Mesothelial cell of epicardium (in vitro differentiated cells): ENCODE measurements around the gene CHRNE. TPM values are rescaled to one million over a fixed set of nuclear protein-coding genes. Genes with fewer than 3 reads are reported as not detected.
A peak's percentile ranks its signal among the peaks of the same experiment; 100 is the strongest.

Source experiments
- DNase-seq, 2 experiments: peaks; one replicate each; pipeline ENCODE4 v3.0.0; 2021; ENCODE audit warnings: low spot score in 2 of 2; ENCODE audit not compliant: unreplicated experiment in 2 of 2
- H3K27ac Mint-ChIP-seq: 2 replicates; pipeline ENCODE4 v1.8.0; 2021; ENCODE audit warnings: mixed read lengths
- H3K27me3 Mint-ChIP-seq: 2 replicates; pipeline ENCODE4 v1.8.0; 2021; ENCODE audit warnings: low read depth, mixed read lengths
- H3K36me3 Mint-ChIP-seq: 2 replicates; pipeline ENCODE4 v1.8.0; 2021; ENCODE audit warnings: mixed read lengths
- H3K4me1 Mint-ChIP-seq: 2 replicates; pipeline ENCODE4 v1.8.0; 2021; ENCODE audit warnings: mixed read lengths
- H3K4me3 Mint-ChIP-seq: 2 replicates; pipeline ENCODE4 v1.8.0; 2021; ENCODE audit warnings: mild to moderate bottlenecking, moderate library complexity, mixed read lengths
- H3K9me3 Mint-ChIP-seq: 2 replicates; pipeline ENCODE4 v1.8.0; 2021; ENCODE audit warnings: mixed read lengths
- total RNA-seq: library from RNA; stranded (reverse); gene quantifications from 3 replicates; pipeline ENCODE4 v1.2.1, GENCODE V29; 2021
- TF ChIP-seq, protein P1 (sequence below): fragments of 200-600 bp; sonication (generic); IDR thresholded peaks from one replicate; pipeline ENCODE4 v1.5.0; 2021; ENCODE audit warnings: antibody characterized with exemption; ENCODE audit not compliant: unreplicated experiment

CHRNE gene
- total RNA-seq, 1 donor from 2014 or later, result 1.5 TPM

GRCh38 chr17:4948931-4949320, 46.0 kb upstream of the CHRNE start:
- peaks cover 8% of the 10 kb centered on the region for H3K36me3 Mint-ChIP-seq
- peak overlapping the region; percentile 93 for H3K4me3 Mint-ChIP-seq
- no peaks in the 10 kb centered on the region for H3K27me3 Mint-ChIP-seq
- peak; percentile 66 to 82 for DNase-seq
- TF ChIP-seq, protein P1, sequence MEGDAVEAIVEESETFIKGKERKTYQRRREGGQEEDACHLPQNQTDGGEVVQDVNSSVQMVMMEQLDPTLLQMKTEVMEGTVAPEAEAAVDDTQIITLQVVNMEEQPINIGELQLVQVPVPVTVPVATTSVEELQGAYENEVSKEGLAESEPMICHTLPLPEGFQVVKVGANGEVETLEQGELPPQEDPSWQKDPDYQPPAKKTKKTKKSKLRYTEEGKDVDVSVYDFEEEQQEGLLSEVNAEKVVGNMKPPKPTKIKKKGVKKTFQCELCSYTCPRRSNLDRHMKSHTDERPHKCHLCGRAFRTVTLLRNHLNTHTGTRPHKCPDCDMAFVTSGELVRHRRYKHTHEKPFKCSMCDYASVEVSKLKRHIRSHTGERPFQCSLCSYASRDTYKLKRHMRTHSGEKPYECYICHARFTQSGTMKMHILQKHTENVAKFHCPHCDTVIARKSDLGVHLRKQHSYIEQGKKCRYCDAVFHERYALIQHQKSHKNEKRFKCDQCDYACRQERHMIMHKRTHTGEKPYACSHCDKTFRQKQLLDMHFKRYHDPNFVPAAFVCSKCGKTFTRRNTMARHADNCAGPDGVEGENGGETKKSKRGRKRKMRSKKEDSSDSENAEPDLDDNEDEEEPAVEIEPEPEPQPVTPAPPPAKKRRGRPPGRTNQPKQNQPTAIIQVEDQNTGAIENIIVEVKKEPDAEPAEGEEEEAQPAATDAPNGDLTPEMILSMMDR, result no peak
- no peaks in the 10 kb centered on the region for H3K9me3 Mint-ChIP-seq
- peaks cover 40% of the 10 kb centered on the region for H3K4me1 Mint-ChIP-seq
- peak overlapping the region; percentile 99 for H3K27ac Mint-ChIP-seq

GRCh38 chr17:4948166-4948930, 45.5 kb upstream of the CHRNE start, which contains the start of gene PFN1:
Gene PFN1 (minus strand): TSS chr17:4948530. CDS start chr17:4948394, 136 bp downstream.
- peaks cover 41% of the 10 kb centered on the region for H3K4me1 Mint-ChIP-seq
- H3K4me3 Mint-ChIP-seq, result peak within 1 kb of the TSS; percentile 93
- no peaks in the 10 kb centered on the region for H3K27me3 Mint-ChIP-seq

GRCh38 chr17:4947411-4948165, 44.7 kb upstream of the CHRNE start:
- peak overlapping the region; percentile 98 for H3K27ac Mint-ChIP-seq
- H3K36me3 Mint-ChIP-seq, result peaks cover 8% of the 10 kb centered on the region
- no peaks in the 10 kb centered on the region for H3K9me3 Mint-ChIP-seq
- H3K4me3 Mint-ChIP-seq, result peak overlapping the region; percentile 93
- TF ChIP-seq, protein P1, result no peak
- peak; percentile 56 to 71 for DNase-seq
- peaks cover 41% of the 10 kb centered on the region for H3K4me1 Mint-ChIP-seq
- H3K27me3 Mint-ChIP-seq, result no peaks in the 10 kb centered on the region

More at GRCh38 chr17:4948166-4948930, 45.5 kb upstream of the CHRNE start, which contains the start of gene PFN1:
- TF ChIP-seq, protein P1, result no peak
- peak; percentile 76 to 77 for DNase-seq
- Mint-ChIP-seq H3K36me3 (peaks cover 8% of the 10 kb centered on the region), H3K27ac (peak within 1 kb of the TSS; percentile 99), H3K9me3 (no peaks in the 10 kb centered on the region)

DNA sequence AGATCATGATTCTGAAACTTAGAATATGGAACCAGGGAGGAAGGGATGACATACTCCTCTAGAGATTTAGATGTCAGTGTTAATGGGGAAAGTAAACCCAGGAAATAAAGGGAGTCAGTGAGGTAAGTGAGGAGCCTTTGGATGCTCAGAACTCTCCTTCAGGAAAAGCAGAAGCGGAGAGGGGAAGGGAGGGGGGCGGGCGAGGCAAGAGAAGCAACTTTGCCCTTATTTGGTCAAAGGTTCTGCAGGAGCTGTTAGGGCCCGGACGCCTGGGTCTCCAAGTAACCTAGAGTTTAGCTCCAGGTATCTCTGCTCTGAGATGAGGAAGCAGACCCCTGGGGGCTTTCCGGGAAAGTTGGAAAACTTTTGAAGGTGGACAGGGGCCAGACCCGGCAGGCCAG, 44.1 kb upstream of the CHRNE start:
- Mint-ChIP-seq H3K36me3 (peaks cover 8% of the 10 kb centered on the region), H3K9me3 (no peaks in the 10 kb centered on the region), H3K27ac (peak overlapping the region; percentile 93), H3K4me3 (peak overlapping the region; percentile 93), H3K27me3 (no peaks in the 10 kb centered on the region), H3K4me1 (peaks cover 41% of the 10 kb centered on the region)
- no peak for DNase-seq
- TF ChIP-seq, protein P1, result no peak

DNA sequence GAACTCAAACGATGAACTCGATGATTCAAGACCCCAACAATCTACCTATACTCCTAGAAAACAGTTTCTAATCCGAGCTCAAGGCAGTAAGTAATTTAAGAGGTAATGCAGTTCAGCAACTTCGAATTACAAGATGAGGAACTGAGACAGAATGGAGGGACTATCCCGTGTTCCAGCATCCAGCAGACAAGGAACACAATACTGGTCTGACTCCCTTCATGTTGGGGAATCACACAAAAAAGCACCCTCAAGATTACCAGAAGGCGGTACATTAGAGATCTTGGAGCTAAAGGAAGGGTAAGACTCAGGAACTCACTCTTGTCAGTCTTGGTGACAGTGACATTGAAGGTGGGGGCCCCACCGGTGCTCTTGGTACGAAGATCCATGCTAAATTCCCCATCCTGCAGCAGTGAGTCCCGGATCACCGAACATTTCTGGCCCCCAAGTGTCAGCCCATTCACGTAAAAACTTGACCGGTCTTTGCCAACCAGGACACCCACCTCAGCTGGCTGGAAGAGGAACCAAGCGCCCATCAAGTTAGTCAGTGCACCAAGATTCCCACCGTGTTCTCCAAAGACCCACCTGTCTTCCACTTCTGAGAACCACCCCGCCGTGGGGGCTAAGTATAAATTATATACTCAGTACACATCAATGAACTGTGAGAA, 43.5 kb upstream of the CHRNE start:
- H3K4me1 Mint-ChIP-seq, result peaks cover 42% of the 10 kb centered on the region

More for the DNA sequence above, 43.5 kb upstream of the CHRNE start:
- no peak for DNase-seq
- H3K36me3 Mint-ChIP-seq, result peaks cover 8% of the 10 kb centered on the region
- H3K27me3 Mint-ChIP-seq, result no peaks in the 10 kb centered on the region
- H3K9me3 Mint-ChIP-seq, result no peaks in the 10 kb centered on the region
- TF ChIP-seq, protein P1, result no peak
- peak overlapping the region; percentile 93 for H3K27ac Mint-ChIP-seq
- peak overlapping the region; percentile 93 for H3K4me3 Mint-ChIP-seq
